ENCODE measurements around the gene THAP7.

Gene THAP7

DNA sequence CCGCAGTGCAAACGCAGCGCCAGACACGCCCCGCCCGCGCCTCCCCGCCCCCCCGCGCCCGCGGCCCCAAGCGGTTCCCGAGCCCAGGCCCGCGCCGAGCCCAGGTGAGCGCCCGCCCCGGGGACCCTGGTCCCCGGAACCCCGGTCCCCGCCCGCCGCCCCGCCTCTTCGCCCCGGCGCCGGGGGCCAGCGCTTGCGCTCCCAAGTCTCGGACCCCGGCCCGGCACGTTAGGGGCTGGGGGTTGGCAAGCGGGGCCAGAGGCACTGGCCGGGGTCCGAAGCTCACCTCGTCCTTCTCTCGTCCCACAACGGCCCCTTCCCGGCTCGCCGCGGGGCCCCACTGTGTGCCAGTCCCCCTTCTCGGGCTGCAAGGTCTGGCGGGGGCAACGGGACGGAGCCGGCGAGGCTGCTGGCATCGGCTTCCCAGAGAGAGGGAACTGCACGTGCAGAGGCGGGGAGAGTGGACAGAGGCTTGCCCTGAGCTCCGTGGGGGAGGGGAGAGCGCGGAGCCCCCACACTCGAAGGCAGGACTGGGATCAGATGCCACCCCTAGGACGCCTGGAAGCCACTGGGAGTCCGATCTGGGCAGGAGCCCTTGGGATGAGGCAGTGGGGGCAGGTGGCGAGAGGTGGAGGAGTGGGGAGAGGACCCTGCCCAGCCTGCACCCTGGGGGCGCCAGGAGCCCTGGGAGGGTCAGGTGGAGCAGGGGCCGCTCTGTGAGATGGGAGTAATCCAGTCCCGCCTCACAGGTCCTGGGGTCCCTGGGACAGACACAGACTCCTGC, 36.6 kb downstream of the THAP7 start:
- H3K4me1 ChIP-seq (ENCODE audit: control insufficient read depth, insufficient read depth, low read length), result peaks cover 6% of the 10 kb centered on the region
- no peak overlapping the region for H3K9ac ChIP-seq (ENCODE audit: low read length)
- peaks cover 24% of the 10 kb centered on the region for H3K27me3 ChIP-seq (ENCODE audit: control insufficient read depth, insufficient read depth, low read length)
- H3K4me3 ChIP-seq (ENCODE audit: low read length), result no peak overlapping the region
- no peaks in the 10 kb centered on the region for H3K9me3 ChIP-seq (ENCODE audit: control insufficient read depth, low read length)
- H3K36me3 ChIP-seq (ENCODE audit: control insufficient read depth, insufficient read depth, low read length), result no peaks in the 10 kb centered on the region

- H3K4me1 ChIP-seq (ENCODE audit: control insufficient read depth, insufficient read depth, low read length), result peaks cover 6% of the 10 kb centered on the region
- peaks cover 24% of the 10 kb centered on the region for H3K27me3 ChIP-seq (ENCODE audit: control insufficient read depth, insufficient read depth, low read length)
- H3K9ac ChIP-seq (ENCODE audit: low read length), result no peak overlapping the region
- no peaks in the 10 kb centered on the region for H3K9me3 ChIP-seq (ENCODE audit: control insufficient read depth, low read length)
- H3K4me3 ChIP-seq (ENCODE audit: low read length), result no peak overlapping the region
- no peaks in the 10 kb centered on the region for H3K36me3 ChIP-seq (ENCODE audit: control insufficient read depth, insufficient read depth, low read length)
These were observed 37.2 kb downstream of the THAP7 start for GRCh38 chr22:20964799-20965103.

DNA sequence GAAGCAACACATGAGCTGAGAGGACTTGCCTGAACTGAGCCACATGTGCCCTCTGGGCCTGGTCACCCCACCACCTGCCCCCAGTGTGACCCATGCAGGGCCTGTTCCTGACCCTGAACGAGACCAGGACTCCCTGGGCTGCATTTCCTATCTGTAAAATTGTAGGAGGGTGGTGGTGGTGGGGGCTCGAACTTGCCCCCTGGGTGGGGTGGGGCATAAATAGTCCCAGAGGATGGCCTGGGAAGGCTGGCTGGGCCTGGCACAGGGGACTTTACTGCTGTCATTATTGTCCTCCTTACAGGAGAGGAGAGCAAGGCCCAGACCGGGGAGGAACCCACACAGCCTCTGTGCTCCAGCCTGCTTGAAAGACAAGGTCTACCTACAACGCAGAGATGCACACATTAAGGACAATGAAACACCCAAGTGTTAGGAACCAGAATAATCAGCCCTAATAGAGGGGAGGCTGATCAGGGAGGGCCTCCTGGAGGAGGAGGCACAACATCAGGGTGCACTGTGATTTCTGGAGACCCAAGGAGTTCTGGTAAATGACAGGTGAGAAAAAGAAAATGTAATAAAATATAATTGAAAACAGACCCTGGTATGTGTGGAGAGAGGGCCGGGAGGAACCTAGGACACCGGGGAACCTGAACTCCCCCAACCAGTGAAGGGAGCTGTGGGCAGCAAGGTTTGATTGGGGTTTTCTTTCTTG, 37.7 kb downstream of the THAP7 start:
- peaks cover 6% of the 10 kb centered on the region for H3K4me1 ChIP-seq (ENCODE audit: control insufficient read depth, insufficient read depth, low read length)
- no peak overlapping the region for H3K4me3 ChIP-seq (ENCODE audit: low read length)
- no peaks in the 10 kb centered on the region for H3K9me3 ChIP-seq (ENCODE audit: control insufficient read depth, low read length)
- H3K27me3 ChIP-seq (ENCODE audit: control insufficient read depth, insufficient read depth, low read length), result peaks cover 24% of the 10 kb centered on the region
- no peak overlapping the region for H3K9ac ChIP-seq (ENCODE audit: low read length)
- no peaks in the 10 kb centered on the region for H3K36me3 ChIP-seq (ENCODE audit: control insufficient read depth, insufficient read depth, low read length)

DNA sequence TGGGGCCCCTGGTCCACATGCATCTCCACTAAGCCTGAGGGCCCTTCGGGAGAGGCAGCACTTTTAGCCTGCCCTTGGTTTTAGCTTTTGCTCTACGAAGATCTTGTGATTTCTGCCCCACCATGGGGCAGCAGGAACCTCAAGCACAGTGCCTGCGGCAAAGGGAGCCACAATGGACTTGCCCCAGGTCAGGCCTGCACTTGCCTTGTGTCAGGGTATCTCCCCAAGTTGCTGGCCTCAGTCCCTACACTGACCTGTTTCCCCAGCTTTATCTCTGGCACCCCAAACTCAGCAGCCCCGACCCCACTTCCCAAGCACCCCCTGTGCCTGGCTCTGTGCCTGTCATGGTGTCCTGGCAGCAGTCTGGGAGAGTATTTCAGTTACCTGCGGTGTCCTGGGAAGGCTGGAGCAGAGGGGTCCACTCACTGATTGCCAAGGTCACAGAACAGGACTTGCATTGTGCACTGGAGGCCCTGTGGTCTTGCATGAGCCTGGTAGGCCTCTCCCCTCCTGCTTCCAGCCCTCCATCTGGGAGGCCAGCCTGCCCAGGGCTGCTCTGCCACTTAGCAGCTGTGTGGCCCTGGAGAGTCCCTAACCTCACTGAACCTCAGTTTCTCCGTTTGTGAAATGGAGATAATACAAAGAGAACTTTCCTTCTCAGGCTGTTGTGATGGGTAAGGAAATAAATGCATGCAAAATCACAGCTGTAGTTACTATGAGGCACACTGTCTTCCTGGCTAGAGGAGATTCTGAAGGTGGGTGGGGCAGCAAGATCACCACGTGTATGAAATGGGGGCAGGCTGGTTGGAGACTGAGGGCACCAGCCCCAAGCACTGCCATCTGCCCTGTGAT, 38.5 kb downstream of the THAP7 start:
- Histone ChIP-seq H3K36me3 (ENCODE audit: control insufficient read depth, insufficient read depth, low read length) (no peaks in the 10 kb centered on the region), H3K9ac (ENCODE audit: low read length) (no peak overlapping the region), H3K4me1 (ENCODE audit: control insufficient read depth, insufficient read depth, low read length) (peaks cover 6% of the 10 kb centered on the region), H3K27me3 (ENCODE audit: control insufficient read depth, insufficient read depth, low read length) (peaks cover 24% of the 10 kb centered on the region), H3K4me3 (ENCODE audit: low read length) (no peak overlapping the region), H3K9me3 (ENCODE audit: control insufficient read depth, low read length) (no peaks in the 10 kb centered on the region)

- H3K36me3 ChIP-seq (ENCODE audit: control insufficient read depth, insufficient read depth, low read length), result no peaks in the 10 kb centered on the region
- peaks cover 11% of the 10 kb centered on the region for H3K4me1 ChIP-seq (ENCODE audit: control insufficient read depth, insufficient read depth, low read length)
- H3K4me3 ChIP-seq (ENCODE audit: low read length), result no peak overlapping the region
- peaks cover 24% of the 10 kb centered on the region for H3K27me3 ChIP-seq (ENCODE audit: control insufficient read depth, insufficient read depth, low read length)
- no peaks in the 10 kb centered on the region for H3K9me3 ChIP-seq (ENCODE audit: control insufficient read depth, low read length)
- no peak overlapping the region for H3K9ac ChIP-seq (ENCODE audit: low read length)
These were observed 39.4 kb downstream of the THAP7 start for GRCh38 chr22:20962491-20962945.

DNA sequence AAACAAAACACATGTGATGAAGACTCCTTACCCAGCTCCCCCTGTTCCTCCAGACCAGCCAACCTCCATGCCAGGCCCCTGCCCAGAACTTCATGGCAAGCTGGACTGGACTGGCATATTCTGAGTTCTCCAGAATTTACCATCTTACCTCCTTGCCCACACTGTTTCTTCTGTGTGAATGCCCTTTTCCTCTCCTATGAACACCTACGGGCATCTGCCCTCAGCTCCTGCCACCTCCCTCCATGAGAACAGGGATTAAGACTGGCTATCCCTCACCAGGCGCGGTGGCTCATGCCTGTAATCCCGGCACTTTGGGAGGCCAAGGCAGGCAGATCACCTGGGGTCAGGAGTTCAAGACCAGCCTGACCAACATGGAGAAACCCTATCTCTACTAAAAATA, 41.3 kb downstream of the THAP7 start:
- Histone ChIP-seq H3K9ac (ENCODE audit: low read length) (no peak overlapping the region), H3K4me3 (ENCODE audit: low read length) (no peak overlapping the region), H3K9me3 (ENCODE audit: control insufficient read depth, low read length) (no peaks in the 10 kb centered on the region), H3K4me1 (ENCODE audit: control insufficient read depth, insufficient read depth, low read length) (peaks cover 18% of the 10 kb centered on the region), H3K36me3 (ENCODE audit: control insufficient read depth, insufficient read depth, low read length) (no peaks in the 10 kb centered on the region), H3K27me3 (ENCODE audit: control insufficient read depth, insufficient read depth, low read length) (peaks cover 22% of the 10 kb centered on the region)

GRCh38 chr22:20959578-20960461, 42.1 kb downstream of the THAP7 start:
- Histone ChIP-seq H3K36me3 (ENCODE audit: control insufficient read depth, insufficient read depth, low read length) (no peaks in the 10 kb centered on the region), H3K4me1 (ENCODE audit: control insufficient read depth, insufficient read depth, low read length) (peaks cover 18% of the 10 kb centered on the region), H3K27me3 (ENCODE audit: control insufficient read depth, insufficient read depth, low read length) (peaks cover 17% of the 10 kb centered on the region), H3K9ac (ENCODE audit: low read length) (no peak overlapping the region), H3K9me3 (ENCODE audit: control insufficient read depth, low read length) (no peaks in the 10 kb centered on the region), H3K4me3 (ENCODE audit: low read length) (no peak overlapping the region)

- H3K36me3 ChIP-seq (ENCODE audit: control insufficient read depth, insufficient read depth, low read length), result no peaks in the 10 kb centered on the region
- peaks cover 3% of the 10 kb centered on the region for H3K27me3 ChIP-seq (ENCODE audit: control insufficient read depth, insufficient read depth, low read length)
- H3K4me3 ChIP-seq (ENCODE audit: low read length), result peak overlapping the region; percentile 47
- H3K9me3 ChIP-seq (ENCODE audit: control insufficient read depth, low read length), result no peaks in the 10 kb centered on the region
- H3K4me1 ChIP-seq (ENCODE audit: control insufficient read depth, insufficient read depth, low read length), result peaks cover 19% of the 10 kb centered on the region
- peak overlapping the region; percentile 80 for H3K9ac ChIP-seq (ENCODE audit: low read length)
These were observed 44.1 kb downstream of the THAP7 start for GRCh38 chr22:20957683-20958431.

- H3K9ac ChIP-seq (ENCODE audit: low read length), result peak overlapping the region; percentile 80
- H3K36me3 ChIP-seq (ENCODE audit: control insufficient read depth, insufficient read depth, low read length), result no peaks in the 10 kb centered on the region
- peaks cover 26% of the 10 kb centered on the region for H3K4me1 ChIP-seq (ENCODE audit: control insufficient read depth, insufficient read depth, low read length)
- peak overlapping the region; percentile 47 for H3K4me3 ChIP-seq (ENCODE audit: low read length)
- H3K9me3 ChIP-seq (ENCODE audit: control insufficient read depth, low read length), result no peaks in the 10 kb centered on the region
- no peaks in the 10 kb centered on the region for H3K27me3 ChIP-seq (ENCODE audit: control insufficient read depth, insufficient read depth, low read length)
These were observed 44.7 kb downstream of the THAP7 start for GRCh38 chr22:20957102-20957682.

DNA sequence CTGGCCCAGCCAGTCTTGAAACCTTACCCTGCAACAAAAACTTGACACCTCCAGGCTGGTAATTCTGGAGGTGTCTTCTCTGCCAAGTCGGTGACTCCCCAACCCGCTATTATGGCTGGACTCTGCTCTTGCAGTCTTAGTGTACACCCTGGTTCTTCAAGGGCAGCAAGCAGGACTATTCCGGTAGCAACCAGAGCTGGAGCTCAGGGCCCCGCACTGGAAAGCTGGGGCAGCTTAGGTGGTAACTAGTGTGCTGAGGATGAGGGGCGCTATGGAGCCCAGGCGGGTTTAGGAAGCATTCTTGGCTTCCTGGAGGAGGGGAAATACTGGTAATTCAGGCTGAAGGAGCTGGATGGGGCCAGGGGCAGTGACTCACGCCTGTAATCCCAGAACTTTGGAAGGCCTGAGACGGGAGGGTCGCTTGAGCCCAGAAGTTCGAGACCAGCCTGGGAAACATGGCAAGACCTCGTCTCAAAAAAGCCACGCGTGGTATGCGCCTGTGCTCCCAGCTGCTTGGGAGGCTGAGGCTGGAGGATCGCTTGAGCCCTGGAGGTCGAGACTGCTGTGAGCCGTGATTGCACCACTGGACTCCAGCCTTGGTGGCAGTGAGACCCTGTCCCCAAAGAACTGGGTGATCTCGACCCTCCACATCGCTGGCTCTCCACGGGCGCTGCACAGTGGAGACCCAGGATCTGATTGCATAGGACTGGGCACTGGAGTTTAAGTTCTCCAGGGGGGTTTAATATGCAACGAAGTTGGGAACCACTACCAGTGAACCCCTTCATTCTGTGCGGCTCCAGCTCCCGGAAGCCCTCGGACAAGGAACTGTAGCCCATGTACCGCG, 45.4 kb downstream of the THAP7 start:
- Histone ChIP-seq H3K4me3 (ENCODE audit: low read length) (peak overlapping the region; percentile 47), H3K27me3 (ENCODE audit: control insufficient read depth, insufficient read depth, low read length) (no peaks in the 10 kb centered on the region), H3K9ac (ENCODE audit: low read length) (peak overlapping the region; percentile 80), H3K36me3 (ENCODE audit: control insufficient read depth, insufficient read depth, low read length) (no peaks in the 10 kb centered on the region), H3K4me1 (ENCODE audit: control insufficient read depth, insufficient read depth, low read length) (peaks cover 28% of the 10 kb centered on the region), H3K9me3 (ENCODE audit: control insufficient read depth, low read length) (no peaks in the 10 kb centered on the region)

Measured in mucosa of stomach (tissue), 1 donor.